Measurements from ENCODE around the gene SPARC. TPM values are rescaled to one million over a fixed set of nuclear protein-coding genes. Genes with fewer than 3 reads are reported as not detected.

The SPARC gene
- total RNA-seq, 4 donors from 2014 or later: 918 to 2,129 (median 1,501) TPM

GRCh38 chr5:151643388-151643787, 43.3 kb downstream of the SPARC start:
- no peak overlapping the region for H3K27ac ChIP-seq
- no peaks in the 10 kb centered on the region for H3K9me3 ChIP-seq
- H3K4me1 ChIP-seq: peaks cover 0 to 4% (median 0%) of the 10 kb centered on the region in 4 donors
- H3K4me3 ChIP-seq: no peak overlapping the region
- no peak for DNase-seq (ENCODE audit: low spot score in 2 of 2)
- no peak for TF ChIP-seq CTCF (IDR thresholded peaks at IDR 0.05)
- TF ChIP-seq EP300 (IDR thresholded peaks at IDR 0.05): no peak
- TF ChIP-seq POLR2A (IDR thresholded peaks at IDR 0.05): no peak
- 82 to 91% methylated on average over 6 of the region's 6 CpGs for WGBS, 2 donors
- no peaks in the 10 kb centered on the region for H3K27me3 ChIP-seq
- no peaks in the 10 kb centered on the region for H3K36me3 ChIP-seq

- DNase-seq (ENCODE audit: low spot score in 2 of 2): no peak
- Histone ChIP-seq H3K36me3 (no peaks in the 10 kb centered on the region), H3K9me3 (no peaks in the 10 kb centered on the region), H3K4me3 (no peak overlapping the region), H3K27me3 (no peaks in the 10 kb centered on the region), H3K4me1 (peaks cover 0 to 4% (median 0%) of the 10 kb centered on the region in 4 donors), H3K27ac (no peak overlapping the region)
- no peak for TF ChIP-seq EP300 (IDR thresholded peaks at IDR 0.05)
- 60 to 61% methylated on average over 3 of the region's 3 CpGs for WGBS, 2 donors
Measured at GRCh38 chr5:151642472-151643140, 44.1 kb downstream of the SPARC start.

GRCh38 chr5:151638619-151639018, 48.1 kb downstream of the SPARC start:
- WGBS, 2 donors: 89 to 94% methylated on average over 4 of the region's 4 CpGs

GRCh38 chr5:151637676-151638075, 49.0 kb downstream of the SPARC start:
- H3K4me3 ChIP-seq: no peak overlapping the region
- WGBS, 2 donors: 71 to 85% methylated on average over 5 of the region's 5 CpGs
- no peaks in the 10 kb centered on the region for H3K9me3 ChIP-seq
- H3K27me3 ChIP-seq: no peaks in the 10 kb centered on the region
- DNase-seq (ENCODE audit: low spot score in 2 of 2): no peak
- peaks cover 0 to 4% (median 0%) of the 10 kb centered on the region in 4 donors for H3K4me1 ChIP-seq
- H3K36me3 ChIP-seq: no peaks in the 10 kb centered on the region
- TF ChIP-seq CTCF (IDR thresholded peaks at IDR 0.05): no peak
- TF ChIP-seq POLR2A (IDR thresholded peaks at IDR 0.05): no peak
- no peak for TF ChIP-seq EP300 (IDR thresholded peaks at IDR 0.05)
- H3K27ac ChIP-seq: no peak overlapping the region

More at GRCh38 chr5:151638619-151639018, 48.1 kb downstream of the SPARC start:
- H3K27ac ChIP-seq: no peak overlapping the region
- no peak for DNase-seq (ENCODE audit: low spot score in 2 of 2)
- no peak overlapping the region for H3K4me3 ChIP-seq
- no peaks in the 10 kb centered on the region for H3K9me3 ChIP-seq
- TF ChIP-seq EP300 (IDR thresholded peaks at IDR 0.05): no peak
- TF ChIP-seq CTCF (IDR thresholded peaks at IDR 0.05): no peak
- TF ChIP-seq POLR2A (IDR thresholded peaks at IDR 0.05): no peak
- peaks cover 0 to 4% (median 0%) of the 10 kb centered on the region in 4 donors for H3K4me1 ChIP-seq
- H3K36me3 ChIP-seq: no peaks in the 10 kb centered on the region
- no peaks in the 10 kb centered on the region for H3K27me3 ChIP-seq

GRCh38 chr5:151633892-151634291, 52.8 kb downstream of the SPARC start:
- H3K27me3 ChIP-seq: no peaks in the 10 kb centered on the region
- H3K36me3 ChIP-seq: no peaks in the 10 kb centered on the region
- H3K27ac ChIP-seq: no peak overlapping the region
- H3K4me3 ChIP-seq: no peak overlapping the region
- WGBS, 2 donors: 53 to 86% methylated on average over 1 of the region's 1 CpG
- DNase-seq (ENCODE audit: low spot score in 2 of 2): no peak
- peaks cover 0 to 2% (median 0%) of the 10 kb centered on the region in 4 donors for H3K4me1 ChIP-seq
- H3K9me3 ChIP-seq: no peaks in the 10 kb centered on the region
- TF ChIP-seq POLR2A (IDR thresholded peaks at IDR 0.05) (no peak), CTCF (IDR thresholded peaks at IDR 0.05) (no peak)
